ENCODE measurements around the gene GIMAP7. TPM values are rescaled to one million over a fixed set of nuclear protein-coding genes. Genes with fewer than 3 reads are reported as not detected.

Gene GIMAP7
- total RNA-seq, 1 experiment from 2014 or later = not detected

- Histone ChIP-seq H3K27me3 (ENCODE audit: low read length) (peaks cover 91% of the 10 kb centered on the region), H3K9me2 (replicated peaks; ENCODE audit: low read length) (no peaks in the 10 kb centered on the region), H2AFZ (ENCODE audit: low read length) (no peak overlapping the region), H3K4me3 (ENCODE audit: low read length) (no peak overlapping the region), H3K4me2 (ENCODE audit: low read length) (no peak overlapping the region), H3K36me3 (ENCODE audit: low read depth, low read length) (no peaks in the 10 kb centered on the region), H3K9me3 (ENCODE audit: low read length) (no peaks in the 10 kb centered on the region), H3K4me1 (ENCODE audit: insufficient read depth, low read length) (no peaks in the 10 kb centered on the region), H3K79me2 (ENCODE audit: low read length) (no peaks in the 10 kb centered on the region), H3F3A (ENCODE audit: low read length, unreplicated experiment) (no peaks in the 10 kb centered on the region), H3K27ac (ENCODE audit: low read length) (no peak overlapping the region), H4K20me1 (ENCODE audit: low read length) (no peaks in the 10 kb centered on the region), H3K9ac (ENCODE audit: low read length) (no peak overlapping the region)
- ChIA-PET CTCF (no interaction called here), POLR2A (ENCODE audit: unreplicated experiment) (no interaction called here)
- BruUV-seq (replicated peaks) = no TSS peak
- ATAC-seq = no peak
- intact Hi-C loops (cut with micrococcal nuclease) = no loop called here
- TF ChIP-seq CTCF (conservative IDR thresholded peaks at IDR 0.05; ENCODE audit: low read depth, low read length) (no peak), EZH2 (IDR thresholded peaks at IDR 0.05; ENCODE audit: low read length, unreplicated experiment) (no peak), EZH2phosphoT487 (IDR thresholded peaks at IDR 0.05; ENCODE audit: borderline replicate concordance, low read length) (no peak)
- DNase-seq = no peak
Measured at GRCh38 chr7:150513758-150514157, 914 bp upstream of the GIMAP7 start.

DNA sequence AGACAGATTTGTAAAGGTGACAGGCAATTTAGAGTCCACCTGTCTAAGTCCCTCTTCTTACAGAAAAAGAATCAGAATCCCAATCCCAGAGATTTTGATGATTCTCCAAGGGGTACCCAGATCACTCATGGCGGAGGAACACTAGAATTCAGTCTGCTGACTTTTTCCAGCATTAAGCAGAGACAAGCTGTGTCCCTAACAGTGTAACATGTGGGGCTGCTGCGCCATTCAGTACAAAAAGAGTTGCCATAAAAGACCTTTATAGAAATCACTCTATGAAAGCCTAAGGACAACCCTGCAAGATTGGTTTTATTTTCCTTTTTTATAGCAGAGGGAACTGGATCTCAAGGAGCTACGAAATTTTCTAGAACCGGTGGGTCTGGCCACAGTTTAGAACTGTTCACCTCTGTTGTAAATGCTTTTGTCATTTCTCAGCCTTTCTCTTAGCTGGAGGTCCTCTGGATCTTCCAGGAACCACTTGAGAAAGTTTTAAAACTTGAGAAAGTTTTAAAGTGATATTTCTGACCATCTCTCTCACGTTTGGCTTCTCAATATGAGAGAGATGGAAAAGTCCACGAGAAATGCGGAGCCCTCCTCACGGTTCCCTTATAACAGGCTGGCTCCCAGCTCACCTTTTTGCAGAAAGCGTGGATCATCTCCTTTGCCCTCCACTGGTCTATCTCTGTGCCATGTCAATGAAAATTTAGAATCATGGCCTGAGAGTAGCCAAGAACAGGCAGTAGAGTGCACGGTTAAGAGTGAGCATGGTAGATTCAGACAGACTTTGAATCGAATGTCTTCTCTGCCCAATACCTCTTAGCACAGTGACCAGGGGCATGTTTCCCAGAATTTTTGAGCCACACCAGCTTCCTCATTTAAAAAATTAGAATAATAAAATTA is 826 bp downstream of the GIMAP7 start:
- Histone ChIP-seq H3K4me2 (ENCODE audit: low read length) (no peak overlapping the region), H3K4me3 (ENCODE audit: low read length) (no peak overlapping the region), H3K9ac (ENCODE audit: low read length) (no peak overlapping the region), H3K36me3 (ENCODE audit: low read depth, low read length) (no peaks in the 10 kb centered on the region), H3K79me2 (ENCODE audit: low read length) (no peaks in the 10 kb centered on the region), H3K27me3 (ENCODE audit: low read length) (peaks cover 93% of the 10 kb centered on the region), H3F3A (ENCODE audit: low read length, unreplicated experiment) (no peaks in the 10 kb centered on the region), H2AFZ (ENCODE audit: low read length) (no peak overlapping the region), H4K20me1 (ENCODE audit: low read length) (no peaks in the 10 kb centered on the region), H3K27ac (ENCODE audit: low read length) (no peak overlapping the region), H3K9me2 (replicated peaks; ENCODE audit: low read length) (no peaks in the 10 kb centered on the region), H3K9me3 (ENCODE audit: low read length) (no peaks in the 10 kb centered on the region), H3K4me1 (ENCODE audit: insufficient read depth, low read length) (no peaks in the 10 kb centered on the region)
- ATAC-seq (no peak), DNase-seq (no peak)
- POLR2A ChIA-PET (ENCODE audit: unreplicated experiment) = no interaction called here
- CTCF ChIA-PET = no interaction called here
- intact Hi-C loops (cut with micrococcal nuclease) = no loop called here
- no TSS peak for BruUV-seq (replicated peaks)
- TF ChIP-seq EZH2phosphoT487 (IDR thresholded peaks at IDR 0.05; ENCODE audit: borderline replicate concordance, low read length) (no peak), EZH2 (IDR thresholded peaks at IDR 0.05; ENCODE audit: low read length, unreplicated experiment) (no peak), CTCF (conservative IDR thresholded peaks at IDR 0.05; ENCODE audit: low read depth, low read length) (no peak)
